Effector memory CD8-positive, alpha-beta T cell (primary cell): ENCODE results near the gene CXCL14.

Experiments
- ATAC-seq: fragments of 150-1000 bp; cut with Tn5 transposase; replicated peaks from 2 replicates; pipeline ENCODE4 v1.10.0; 2021; ENCODE audit warnings: mild to moderate bottlenecking, moderate library complexity
- DNase-seq, 3 experiments: peaks; one replicate each; pipeline ENCODE4 v3.0.0; 2021
- H3K27ac Mint-ChIP-seq, 2 donors: one replicate each; pipeline ENCODE4 v1.8.0; 2022; ENCODE audit warnings: mild to moderate bottlenecking in 2 of 2, mixed read lengths in 2 of 2, moderate library complexity in 2 of 2
- H3K27me3 Mint-ChIP-seq, 2 donors: one replicate each; pipeline ENCODE4 v1.8.0; 2022; ENCODE audit warnings: mixed read lengths in 2 of 2
- H3K36me3 Mint-ChIP-seq: one replicate; pipeline ENCODE4 v1.8.0; 2022; ENCODE audit warnings: mild to moderate bottlenecking, moderate library complexity, mixed read lengths; ENCODE audit not compliant: insufficient read depth
- H3K4me1 Mint-ChIP-seq, 2 donors: one replicate each; pipeline ENCODE4 v1.8.0; 2022; ENCODE audit warnings: low read depth in 2 of 2, mixed read lengths in 2 of 2
- H3K4me3 Mint-ChIP-seq, 2 donors: one replicate each; pipeline ENCODE4 v1.8.0; 2022; ENCODE audit warnings: mild to moderate bottlenecking in 2 of 2, mixed read lengths in 2 of 2, moderate library complexity in 2 of 2
- H3K9me3 Mint-ChIP-seq, 2 donors: one replicate each; pipeline ENCODE4 v1.8.0; 2022; ENCODE audit warnings: mixed read lengths in 2 of 2

CXCL14 gene

DNA sequence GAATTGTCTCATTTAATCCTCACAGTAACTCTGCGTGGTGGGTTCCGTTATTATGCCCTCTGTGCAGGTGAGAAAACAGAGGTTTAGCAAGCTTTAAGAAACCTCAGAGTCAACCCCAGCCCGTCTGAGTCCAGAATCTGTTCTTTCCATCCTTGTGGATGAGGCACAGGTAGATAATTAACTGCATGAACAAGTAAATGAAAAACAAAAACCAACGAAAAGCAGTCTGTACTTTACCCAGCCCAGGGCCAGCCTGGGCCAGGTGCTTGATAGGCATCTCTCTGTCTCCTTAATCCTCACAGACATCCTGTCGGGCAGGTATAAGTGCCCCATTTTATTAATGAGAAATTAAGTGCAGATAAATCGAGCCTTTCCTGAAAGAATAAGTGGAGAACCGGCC, 25.3 kb upstream of the CXCL14 start:
- peaks cover 28 to 46% of the 10 kb centered on the region in 2 donors for H3K27me3 Mint-ChIP-seq
- no peak overlapping the region for H3K4me3 Mint-ChIP-seq
- no peaks in the 10 kb centered on the region for H3K36me3 Mint-ChIP-seq
- no peak for DNase-seq
- no peaks in the 10 kb centered on the region for H3K4me1 Mint-ChIP-seq
- no peak overlapping the region for H3K27ac Mint-ChIP-seq
- no peaks in the 10 kb centered on the region for H3K9me3 Mint-ChIP-seq
- no peak for ATAC-seq

- H3K9me3 Mint-ChIP-seq = no peaks in the 10 kb centered on the region
- H3K4me3 Mint-ChIP-seq = no peak overlapping the region
- ATAC-seq = no peak
- peaks cover 20 to 37% of the 10 kb centered on the region in 2 donors for H3K27me3 Mint-ChIP-seq
- no peak for DNase-seq
- no peaks in the 10 kb centered on the region for H3K4me1 Mint-ChIP-seq
- H3K27ac Mint-ChIP-seq = no peak overlapping the region
- no peaks in the 10 kb centered on the region for H3K36me3 Mint-ChIP-seq
Measured at GRCh38 chr5:135602882-135603721, 24.3 kb upstream of the CXCL14 start.

GRCh38 chr5:135601466-135601865, 22.7 kb upstream of the CXCL14 start:
- Mint-ChIP-seq H3K27ac (no peak overlapping the region), H3K27me3 (peaks cover 12 to 30% of the 10 kb centered on the region in 2 donors), H3K36me3 (no peaks in the 10 kb centered on the region), H3K9me3 (no peaks in the 10 kb centered on the region), H3K4me1 (no peaks in the 10 kb centered on the region), H3K4me3 (no peak overlapping the region)
- DNase-seq (no peak), ATAC-seq (no peak)

- DNase-seq (no peak), ATAC-seq (no peak)
- Mint-ChIP-seq H3K4me1 (no peaks in the 10 kb centered on the region), H3K27ac (no peak overlapping the region), H3K9me3 (no peaks in the 10 kb centered on the region), H3K36me3 (no peaks in the 10 kb centered on the region), H3K27me3 (peaks cover 12 to 35% of the 10 kb centered on the region in 2 donors), H3K4me3 (no peak overlapping the region)
Measured at GRCh38 chr5:135600971-135601381, 22.2 kb upstream of the CXCL14 start.

DNA sequence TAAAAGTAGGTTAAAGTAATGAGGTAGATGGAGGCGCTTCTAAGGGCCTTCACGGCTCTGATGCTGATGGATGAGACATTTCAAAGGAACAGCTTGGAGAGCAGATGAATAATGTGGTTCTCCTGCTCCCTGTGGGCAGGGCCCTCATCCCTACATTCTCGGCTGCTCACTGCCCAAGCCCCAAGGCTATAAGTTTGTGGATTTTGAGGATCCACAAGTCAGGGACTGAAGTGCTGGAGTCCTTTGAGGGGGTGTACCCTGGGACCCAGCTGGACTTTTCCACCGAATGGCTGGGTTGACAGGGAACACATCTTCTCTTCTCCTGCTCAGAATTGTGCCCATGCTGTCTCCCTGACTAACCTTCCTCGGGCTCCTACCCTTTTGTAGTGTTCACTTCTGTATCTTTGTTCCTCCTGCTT, 21.4 kb upstream of the CXCL14 start:
- Mint-ChIP-seq H3K4me1 (no peaks in the 10 kb centered on the region), H3K4me3 (no peak overlapping the region), H3K9me3 (no peaks in the 10 kb centered on the region), H3K27ac (no peak overlapping the region), H3K27me3 (peaks cover 12 to 38% of the 10 kb centered on the region in 2 donors), H3K36me3 (no peaks in the 10 kb centered on the region)
- no peak for DNase-seq
- no peak for ATAC-seq

DNA sequence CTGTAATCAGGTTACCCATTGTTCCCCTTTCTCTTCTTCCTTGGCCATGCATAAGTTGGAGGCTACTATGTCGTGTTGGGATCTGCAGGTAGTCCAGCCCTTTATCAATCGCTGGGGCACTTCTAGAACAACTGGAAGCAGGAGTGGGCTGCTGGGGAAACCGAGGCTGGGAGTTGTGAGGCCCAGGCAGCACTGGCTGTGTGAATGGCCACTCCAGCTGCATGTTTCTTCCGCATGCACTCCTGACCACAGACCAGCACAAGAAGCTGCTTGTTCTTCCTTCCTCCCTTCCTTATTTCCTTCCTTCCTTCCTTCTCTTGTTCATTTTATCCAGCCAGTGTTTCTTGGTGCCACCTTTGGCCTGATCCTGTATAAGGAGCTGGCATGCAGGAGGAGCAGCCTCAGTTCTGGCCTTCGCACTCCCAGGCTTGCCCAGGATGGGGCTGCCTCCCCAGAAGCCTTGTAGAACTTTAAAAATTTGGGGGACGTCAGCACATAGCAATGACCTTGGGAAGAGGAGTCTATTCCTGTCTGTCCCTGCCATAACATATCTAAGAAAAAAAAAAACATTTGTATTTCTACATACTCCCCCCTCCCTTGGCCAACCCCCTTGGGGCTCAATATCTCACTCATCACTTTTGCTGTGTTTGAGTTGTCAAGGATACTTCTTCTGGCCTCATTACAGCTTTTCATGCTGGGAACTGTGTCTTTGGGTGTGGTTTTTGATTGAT, 20.8 kb upstream of the CXCL14 start:
- no peak overlapping the region for H3K27ac Mint-ChIP-seq
- H3K9me3 Mint-ChIP-seq = no peaks in the 10 kb centered on the region
- no peak for DNase-seq
- peaks cover 11 to 35% of the 10 kb centered on the region in 2 donors for H3K27me3 Mint-ChIP-seq
- ATAC-seq = no peak
- H3K36me3 Mint-ChIP-seq = no peaks in the 10 kb centered on the region
- no peak overlapping the region for H3K4me3 Mint-ChIP-seq
- no peaks in the 10 kb centered on the region for H3K4me1 Mint-ChIP-seq

- no peak overlapping the region for H3K4me3 Mint-ChIP-seq
- no peak for DNase-seq
- ATAC-seq = no peak
- H3K27me3 Mint-ChIP-seq = peaks cover 8 to 35% of the 10 kb centered on the region in 2 donors
- H3K9me3 Mint-ChIP-seq = no peaks in the 10 kb centered on the region
- H3K27ac Mint-ChIP-seq = no peak overlapping the region
- no peaks in the 10 kb centered on the region for H3K36me3 Mint-ChIP-seq
- no peaks in the 10 kb centered on the region for H3K4me1 Mint-ChIP-seq
Measured at GRCh38 chr5:135598691-135599395, 20.1 kb upstream of the CXCL14 start.

GRCh38 chr5:135596788-135597187, 18.0 kb upstream of the CXCL14 start:
- peaks cover 22 to 53% of the 10 kb centered on the region in 2 donors for H3K27me3 Mint-ChIP-seq
- H3K36me3 Mint-ChIP-seq = no peaks in the 10 kb centered on the region
- H3K9me3 Mint-ChIP-seq = no peaks in the 10 kb centered on the region
- H3K4me1 Mint-ChIP-seq = no peaks in the 10 kb centered on the region
- DNase-seq (no peak), ATAC-seq (no peak)
- H3K27ac Mint-ChIP-seq = no peak overlapping the region
- no peak overlapping the region for H3K4me3 Mint-ChIP-seq

DNA sequence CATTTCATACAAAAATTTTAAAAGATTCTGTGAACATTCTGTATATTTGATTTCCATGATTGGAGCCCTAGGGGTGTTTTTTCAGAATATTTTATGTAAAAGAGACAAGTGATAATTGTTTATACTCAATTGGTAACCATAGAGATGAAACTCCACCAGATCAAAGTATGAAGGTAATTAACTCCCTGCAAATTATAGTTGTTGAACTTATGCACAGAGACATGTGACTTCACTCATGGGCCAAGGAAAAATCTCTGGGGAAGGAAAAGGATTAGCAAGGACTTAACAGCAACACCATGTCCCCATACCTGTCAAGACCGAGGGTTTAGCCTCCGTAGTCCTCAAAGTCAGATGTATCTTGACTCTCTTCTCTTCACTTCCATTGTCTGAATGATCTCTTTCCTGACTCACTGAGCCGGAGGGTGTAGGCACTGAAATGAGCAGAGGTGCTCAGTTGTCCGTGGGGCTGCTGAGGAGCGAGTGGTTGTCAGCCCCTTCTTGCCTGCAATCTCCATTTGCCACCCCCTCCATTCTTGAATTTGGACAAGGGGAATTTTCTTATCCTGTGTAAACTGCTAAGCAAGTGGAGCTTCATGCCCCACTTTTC, 17.5 kb upstream of the CXCL14 start:
- Mint-ChIP-seq H3K4me3 (no peak overlapping the region), H3K9me3 (no peaks in the 10 kb centered on the region), H3K27ac (no peak overlapping the region), H3K36me3 (no peaks in the 10 kb centered on the region), H3K27me3 (peaks cover 17 to 53% of the 10 kb centered on the region in 2 donors), H3K4me1 (no peaks in the 10 kb centered on the region)
- ATAC-seq (no peak), DNase-seq (no peak)

DNA sequence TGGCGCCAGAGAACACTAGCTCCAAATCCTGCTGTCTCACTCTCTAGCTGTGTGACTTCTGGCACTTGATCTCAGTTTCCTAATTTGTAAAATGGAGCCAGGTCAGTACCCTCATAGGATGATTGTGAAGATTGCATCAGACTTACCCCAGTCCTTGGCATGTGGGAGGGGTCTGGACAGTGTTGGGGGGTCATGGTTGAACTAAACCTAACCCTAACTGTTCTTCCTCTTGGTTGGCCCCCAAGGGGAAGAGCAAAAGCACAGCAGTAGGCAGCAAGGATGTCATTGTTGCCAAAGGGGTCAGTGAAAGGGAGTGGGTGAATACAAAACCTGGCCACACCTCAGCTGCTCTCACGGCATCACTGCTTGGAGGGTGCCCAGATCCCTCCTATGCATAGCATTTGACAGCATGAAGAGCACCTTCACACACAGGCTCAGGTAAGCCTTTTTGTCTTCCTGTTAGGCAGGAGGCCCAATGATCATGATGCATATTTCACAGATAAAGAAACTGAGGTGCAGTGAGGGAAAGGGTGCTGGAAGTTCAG, 15.7 kb upstream of the CXCL14 start:
- Mint-ChIP-seq H3K4me3 (no peak overlapping the region), H3K27ac (no peak overlapping the region), H3K36me3 (no peaks in the 10 kb centered on the region), H3K4me1 (no peaks in the 10 kb centered on the region), H3K27me3 (peaks cover 17 to 53% of the 10 kb centered on the region in 2 donors), H3K9me3 (no peaks in the 10 kb centered on the region)
- ATAC-seq (no peak), DNase-seq (no peak)

DNA sequence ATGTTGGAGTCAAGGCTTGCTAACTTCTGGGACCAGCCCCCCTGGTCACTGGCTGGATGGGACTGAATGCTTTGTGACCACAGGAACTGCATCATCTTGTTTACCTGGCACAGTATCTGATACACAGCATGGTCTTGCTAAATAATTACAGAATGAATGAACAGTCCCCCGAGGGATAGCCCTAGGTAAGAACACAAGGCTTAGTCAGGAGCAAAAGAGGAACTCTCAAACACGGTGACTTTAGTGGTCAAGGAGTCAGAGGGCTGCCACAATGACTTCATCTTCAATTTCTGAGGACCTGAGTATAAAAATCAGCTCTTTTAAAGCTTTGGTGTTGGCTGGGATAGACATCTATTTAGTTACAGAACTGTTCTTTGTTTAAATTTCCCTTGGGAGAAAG, 15.1 kb upstream of the CXCL14 start:
- Mint-ChIP-seq H3K9me3 (no peaks in the 10 kb centered on the region), H3K27me3 (peaks cover 17 to 53% of the 10 kb centered on the region in 2 donors), H3K36me3 (no peaks in the 10 kb centered on the region), H3K4me1 (no peaks in the 10 kb centered on the region), H3K27ac (no peak overlapping the region), H3K4me3 (no peak overlapping the region)
- DNase-seq (no peak), ATAC-seq (no peak)

DNA sequence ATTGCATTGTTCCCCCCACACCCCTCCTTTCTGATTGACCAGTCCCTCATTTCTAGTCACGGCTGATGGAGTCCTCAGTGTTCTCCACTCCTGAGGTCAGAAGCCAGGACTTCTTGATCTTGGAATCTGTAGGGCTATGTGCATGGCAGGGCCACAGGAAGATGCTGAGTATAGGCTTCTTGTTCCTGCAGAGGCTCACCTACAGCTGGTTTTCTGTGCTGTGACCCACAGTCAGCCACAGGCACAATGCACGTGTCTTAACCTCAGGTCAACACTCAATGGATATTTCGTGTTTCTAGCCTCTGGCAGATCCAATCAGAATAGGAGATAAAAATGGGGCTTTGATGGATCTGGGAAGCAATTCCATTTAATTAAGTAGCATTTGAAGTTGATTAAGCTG, 14.3 kb upstream of the CXCL14 start:
- H3K9me3 Mint-ChIP-seq = no peaks in the 10 kb centered on the region
- DNase-seq (no peak), ATAC-seq (no peak)
- no peaks in the 10 kb centered on the region for H3K4me1 Mint-ChIP-seq
- no peaks in the 10 kb centered on the region for H3K36me3 Mint-ChIP-seq
- no peak overlapping the region for H3K27ac Mint-ChIP-seq
- H3K27me3 Mint-ChIP-seq = peaks cover 17 to 53% of the 10 kb centered on the region in 2 donors
- no peak overlapping the region for H3K4me3 Mint-ChIP-seq
